Measurements from ENCODE around the gene TSPAN13.

DNA sequence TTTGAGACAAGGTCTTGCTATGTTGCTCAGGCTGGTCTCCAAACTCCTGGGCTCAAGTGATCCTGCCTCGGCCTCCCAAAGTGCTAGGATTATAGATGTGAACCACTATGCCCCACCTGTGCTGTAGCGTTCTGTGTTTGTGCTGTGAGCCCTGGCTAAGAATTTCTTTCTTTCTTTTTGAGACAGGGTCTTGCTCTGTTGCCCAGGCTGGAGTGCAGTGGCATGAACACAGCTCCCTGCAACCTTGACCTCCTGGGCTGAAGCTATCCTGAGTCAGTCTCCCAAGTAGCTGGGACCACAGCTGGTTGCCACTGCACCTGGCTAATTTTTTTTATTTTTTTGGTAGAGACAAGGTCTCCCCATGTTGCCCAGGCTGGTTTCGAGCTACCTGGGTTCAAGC, 11.4 kb downstream of the TSPAN13 start:
- no peak for TF ChIP-seq SUZ12 (IDR thresholded peaks at IDR 0.05; ENCODE audit: extremely low read depth, insufficient read depth, insufficient read length)
- TF ChIP-seq ZNF274 (IDR thresholded peaks at IDR 0.05; ENCODE audit: low read depth, low read length): no peak
